ENCODE measurements around the gene WAC. TPM values are rescaled to one million over a fixed set of nuclear protein-coding genes. Genes with fewer than 3 reads are reported as not detected.

Gene WAC
- total and polyA plus RNA-seq, 2 experiments from 2014 or later, result 59.4 to 116 TPM

GRCh38 chr10:28505359-28505959 is 27.5 kb upstream of the WAC start (continued):
- no peak for TF ChIP-seq NANOG (IDR thresholded peaks at IDR 0.05; ENCODE audit: borderline replicate concordance)
- TF ChIP-seq, protein P1, sequence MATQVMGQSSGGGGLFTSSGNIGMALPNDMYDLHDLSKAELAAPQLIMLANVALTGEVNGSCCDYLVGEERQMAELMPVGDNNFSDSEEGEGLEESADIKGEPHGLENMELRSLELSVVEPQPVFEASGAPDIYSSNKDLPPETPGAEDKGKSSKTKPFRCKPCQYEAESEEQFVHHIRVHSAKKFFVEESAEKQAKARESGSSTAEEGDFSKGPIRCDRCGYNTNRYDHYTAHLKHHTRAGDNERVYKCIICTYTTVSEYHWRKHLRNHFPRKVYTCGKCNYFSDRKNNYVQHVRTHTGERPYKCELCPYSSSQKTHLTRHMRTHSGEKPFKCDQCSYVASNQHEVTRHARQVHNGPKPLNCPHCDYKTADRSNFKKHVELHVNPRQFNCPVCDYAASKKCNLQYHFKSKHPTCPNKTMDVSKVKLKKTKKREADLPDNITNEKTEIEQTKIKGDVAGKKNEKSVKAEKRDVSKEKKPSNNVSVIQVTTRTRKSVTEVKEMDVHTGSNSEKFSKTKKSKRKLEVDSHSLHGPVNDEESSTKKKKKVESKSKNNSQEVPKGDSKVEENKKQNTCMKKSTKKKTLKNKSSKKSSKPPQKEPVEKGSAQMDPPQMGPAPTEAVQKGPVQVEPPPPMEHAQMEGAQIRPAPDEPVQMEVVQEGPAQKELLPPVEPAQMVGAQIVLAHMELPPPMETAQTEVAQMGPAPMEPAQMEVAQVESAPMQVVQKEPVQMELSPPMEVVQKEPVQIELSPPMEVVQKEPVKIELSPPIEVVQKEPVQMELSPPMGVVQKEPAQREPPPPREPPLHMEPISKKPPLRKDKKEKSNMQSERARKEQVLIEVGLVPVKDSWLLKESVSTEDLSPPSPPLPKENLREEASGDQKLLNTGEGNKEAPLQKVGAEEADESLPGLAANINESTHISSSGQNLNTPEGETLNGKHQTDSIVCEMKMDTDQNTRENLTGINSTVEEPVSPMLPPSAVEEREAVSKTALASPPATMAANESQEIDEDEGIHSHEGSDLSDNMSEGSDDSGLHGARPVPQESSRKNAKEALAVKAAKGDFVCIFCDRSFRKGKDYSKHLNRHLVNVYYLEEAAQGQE (IDR thresholded peaks at IDR 0.05; ENCODE audit: unreplicated experiment), result no peak
- no peak for TF ChIP-seq STAT1 (IDR thresholded peaks at IDR 0.05; ENCODE audit: unreplicated experiment)
- TF ChIP-seq, protein P2, sequence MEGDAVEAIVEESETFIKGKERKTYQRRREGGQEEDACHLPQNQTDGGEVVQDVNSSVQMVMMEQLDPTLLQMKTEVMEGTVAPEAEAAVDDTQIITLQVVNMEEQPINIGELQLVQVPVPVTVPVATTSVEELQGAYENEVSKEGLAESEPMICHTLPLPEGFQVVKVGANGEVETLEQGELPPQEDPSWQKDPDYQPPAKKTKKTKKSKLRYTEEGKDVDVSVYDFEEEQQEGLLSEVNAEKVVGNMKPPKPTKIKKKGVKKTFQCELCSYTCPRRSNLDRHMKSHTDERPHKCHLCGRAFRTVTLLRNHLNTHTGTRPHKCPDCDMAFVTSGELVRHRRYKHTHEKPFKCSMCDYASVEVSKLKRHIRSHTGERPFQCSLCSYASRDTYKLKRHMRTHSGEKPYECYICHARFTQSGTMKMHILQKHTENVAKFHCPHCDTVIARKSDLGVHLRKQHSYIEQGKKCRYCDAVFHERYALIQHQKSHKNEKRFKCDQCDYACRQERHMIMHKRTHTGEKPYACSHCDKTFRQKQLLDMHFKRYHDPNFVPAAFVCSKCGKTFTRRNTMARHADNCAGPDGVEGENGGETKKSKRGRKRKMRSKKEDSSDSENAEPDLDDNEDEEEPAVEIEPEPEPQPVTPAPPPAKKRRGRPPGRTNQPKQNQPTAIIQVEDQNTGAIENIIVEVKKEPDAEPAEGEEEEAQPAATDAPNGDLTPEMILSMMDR (conservative IDR thresholded peaks at IDR 0.05; ENCODE audit: low read depth in 2 of 2), result no peak
- TF ChIP-seq ZNF331 (CRISPR knock-in tag; IDR thresholded peaks at IDR 0.05; ENCODE audit: low read depth), result no peak

DNA sequence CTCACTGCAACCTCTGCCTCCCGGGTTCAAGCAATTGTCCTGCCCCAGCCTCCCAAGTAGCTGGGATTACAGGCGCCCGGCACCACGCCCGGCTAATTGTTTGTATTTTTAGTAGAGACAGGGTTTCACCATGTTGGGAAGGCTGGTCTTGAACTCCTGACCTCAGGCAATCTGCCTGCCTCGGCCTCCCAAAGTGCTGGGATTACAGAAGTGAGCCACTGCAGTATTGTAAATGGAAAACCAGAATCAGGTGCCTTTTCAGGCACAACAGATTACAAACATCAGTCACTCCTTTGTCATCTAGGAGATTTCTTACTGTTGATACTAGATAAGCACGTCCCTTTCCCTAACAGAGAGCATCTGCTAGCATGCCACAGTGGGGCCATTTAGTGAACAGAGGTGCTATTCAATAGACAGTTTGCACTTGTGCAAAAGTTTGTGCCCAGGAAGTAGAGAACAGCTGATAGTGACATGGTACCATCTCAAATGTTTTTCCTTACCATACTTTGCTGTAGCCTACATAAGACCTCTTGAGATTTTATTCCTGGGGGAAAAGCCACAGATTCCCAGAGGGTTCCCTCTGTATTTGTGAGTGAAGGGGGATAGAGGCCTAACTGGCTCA is 24.5 kb upstream of the WAC start:
- H3K9me2 ChIP-seq (ENCODE audit: insufficient read depth), result no peaks in the 10 kb centered on the region
- DNase-seq (ENCODE audit: low spot score) (no peak), ATAC-seq (no peak)
- no peak overlapping the region for H3K4me3 Mint-ChIP-seq
- no peak overlapping the region for H3K4me2 ChIP-seq
- H3K27me3 ChIP-seq (ENCODE audit: insufficient read depth), result no peaks in the 10 kb centered on the region
- no peaks in the 10 kb centered on the region for H3K9me3 Mint-ChIP-seq
- no peaks in the 10 kb centered on the region for H3K79me2 ChIP-seq (replicated peaks; ENCODE audit: insufficient read depth)
- H3K27me3 Mint-ChIP-seq (ENCODE audit: insufficient read depth, low read depth, poor library complexity), result peaks cover 3% of the 10 kb centered on the region
- no peaks in the 10 kb centered on the region for H3K36me3 ChIP-seq (ENCODE audit: insufficient read depth)
- no peak overlapping the region for H2AFZ ChIP-seq
- H3K4me1 ChIP-seq (ENCODE audit: insufficient read depth), result no peaks in the 10 kb centered on the region
- H3K4me1 Mint-ChIP-seq, result no peaks in the 10 kb centered on the region
- no peak for TF ChIP-seq EZH2phosphoT487 (IDR thresholded peaks at IDR 0.05; ENCODE audit: unreplicated experiment)
- no peak overlapping the region for H3K4me3 ChIP-seq
- H3K27ac ChIP-seq (ENCODE audit: low read depth), result no peak overlapping the region
- H3F3A ChIP-seq (replicated peaks; ENCODE audit: low read depth), result no peaks in the 10 kb centered on the region
- H3K27ac Mint-ChIP-seq, result no peak overlapping the region
- H3K36me3 Mint-ChIP-seq (ENCODE audit: low read depth), result no peaks in the 10 kb centered on the region
- H4K20me1 ChIP-seq (replicated peaks; ENCODE audit: insufficient read depth), result no peaks in the 10 kb centered on the region

DNA sequence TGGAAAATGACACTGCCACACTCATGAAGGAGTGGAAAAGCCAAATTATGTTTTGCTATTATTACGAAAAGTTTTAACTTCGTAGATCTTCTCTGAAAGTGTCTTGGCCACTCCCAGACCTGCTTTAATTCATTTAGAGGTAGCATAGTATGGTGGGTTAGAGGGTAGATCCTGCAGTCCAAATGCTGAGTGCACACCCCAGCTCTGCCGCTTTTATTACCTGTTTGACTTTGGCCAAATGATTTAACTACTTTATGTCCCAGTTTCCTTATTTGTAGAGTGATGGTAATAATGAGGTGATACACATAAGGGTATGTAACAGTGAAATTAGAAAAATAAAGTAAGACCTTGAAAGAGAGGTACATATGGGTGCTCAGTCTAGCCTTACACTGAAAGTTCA is 23.6 kb upstream of the WAC start:
- Histone ChIP-seq H3K4me1 (ENCODE audit: insufficient read depth) (peaks cover under 1% of the 10 kb centered on the region; the same call in 1 of the 2 replicates), H3K4me2 (no peak overlapping the region)
- TF ChIP-seq, protein P3, sequence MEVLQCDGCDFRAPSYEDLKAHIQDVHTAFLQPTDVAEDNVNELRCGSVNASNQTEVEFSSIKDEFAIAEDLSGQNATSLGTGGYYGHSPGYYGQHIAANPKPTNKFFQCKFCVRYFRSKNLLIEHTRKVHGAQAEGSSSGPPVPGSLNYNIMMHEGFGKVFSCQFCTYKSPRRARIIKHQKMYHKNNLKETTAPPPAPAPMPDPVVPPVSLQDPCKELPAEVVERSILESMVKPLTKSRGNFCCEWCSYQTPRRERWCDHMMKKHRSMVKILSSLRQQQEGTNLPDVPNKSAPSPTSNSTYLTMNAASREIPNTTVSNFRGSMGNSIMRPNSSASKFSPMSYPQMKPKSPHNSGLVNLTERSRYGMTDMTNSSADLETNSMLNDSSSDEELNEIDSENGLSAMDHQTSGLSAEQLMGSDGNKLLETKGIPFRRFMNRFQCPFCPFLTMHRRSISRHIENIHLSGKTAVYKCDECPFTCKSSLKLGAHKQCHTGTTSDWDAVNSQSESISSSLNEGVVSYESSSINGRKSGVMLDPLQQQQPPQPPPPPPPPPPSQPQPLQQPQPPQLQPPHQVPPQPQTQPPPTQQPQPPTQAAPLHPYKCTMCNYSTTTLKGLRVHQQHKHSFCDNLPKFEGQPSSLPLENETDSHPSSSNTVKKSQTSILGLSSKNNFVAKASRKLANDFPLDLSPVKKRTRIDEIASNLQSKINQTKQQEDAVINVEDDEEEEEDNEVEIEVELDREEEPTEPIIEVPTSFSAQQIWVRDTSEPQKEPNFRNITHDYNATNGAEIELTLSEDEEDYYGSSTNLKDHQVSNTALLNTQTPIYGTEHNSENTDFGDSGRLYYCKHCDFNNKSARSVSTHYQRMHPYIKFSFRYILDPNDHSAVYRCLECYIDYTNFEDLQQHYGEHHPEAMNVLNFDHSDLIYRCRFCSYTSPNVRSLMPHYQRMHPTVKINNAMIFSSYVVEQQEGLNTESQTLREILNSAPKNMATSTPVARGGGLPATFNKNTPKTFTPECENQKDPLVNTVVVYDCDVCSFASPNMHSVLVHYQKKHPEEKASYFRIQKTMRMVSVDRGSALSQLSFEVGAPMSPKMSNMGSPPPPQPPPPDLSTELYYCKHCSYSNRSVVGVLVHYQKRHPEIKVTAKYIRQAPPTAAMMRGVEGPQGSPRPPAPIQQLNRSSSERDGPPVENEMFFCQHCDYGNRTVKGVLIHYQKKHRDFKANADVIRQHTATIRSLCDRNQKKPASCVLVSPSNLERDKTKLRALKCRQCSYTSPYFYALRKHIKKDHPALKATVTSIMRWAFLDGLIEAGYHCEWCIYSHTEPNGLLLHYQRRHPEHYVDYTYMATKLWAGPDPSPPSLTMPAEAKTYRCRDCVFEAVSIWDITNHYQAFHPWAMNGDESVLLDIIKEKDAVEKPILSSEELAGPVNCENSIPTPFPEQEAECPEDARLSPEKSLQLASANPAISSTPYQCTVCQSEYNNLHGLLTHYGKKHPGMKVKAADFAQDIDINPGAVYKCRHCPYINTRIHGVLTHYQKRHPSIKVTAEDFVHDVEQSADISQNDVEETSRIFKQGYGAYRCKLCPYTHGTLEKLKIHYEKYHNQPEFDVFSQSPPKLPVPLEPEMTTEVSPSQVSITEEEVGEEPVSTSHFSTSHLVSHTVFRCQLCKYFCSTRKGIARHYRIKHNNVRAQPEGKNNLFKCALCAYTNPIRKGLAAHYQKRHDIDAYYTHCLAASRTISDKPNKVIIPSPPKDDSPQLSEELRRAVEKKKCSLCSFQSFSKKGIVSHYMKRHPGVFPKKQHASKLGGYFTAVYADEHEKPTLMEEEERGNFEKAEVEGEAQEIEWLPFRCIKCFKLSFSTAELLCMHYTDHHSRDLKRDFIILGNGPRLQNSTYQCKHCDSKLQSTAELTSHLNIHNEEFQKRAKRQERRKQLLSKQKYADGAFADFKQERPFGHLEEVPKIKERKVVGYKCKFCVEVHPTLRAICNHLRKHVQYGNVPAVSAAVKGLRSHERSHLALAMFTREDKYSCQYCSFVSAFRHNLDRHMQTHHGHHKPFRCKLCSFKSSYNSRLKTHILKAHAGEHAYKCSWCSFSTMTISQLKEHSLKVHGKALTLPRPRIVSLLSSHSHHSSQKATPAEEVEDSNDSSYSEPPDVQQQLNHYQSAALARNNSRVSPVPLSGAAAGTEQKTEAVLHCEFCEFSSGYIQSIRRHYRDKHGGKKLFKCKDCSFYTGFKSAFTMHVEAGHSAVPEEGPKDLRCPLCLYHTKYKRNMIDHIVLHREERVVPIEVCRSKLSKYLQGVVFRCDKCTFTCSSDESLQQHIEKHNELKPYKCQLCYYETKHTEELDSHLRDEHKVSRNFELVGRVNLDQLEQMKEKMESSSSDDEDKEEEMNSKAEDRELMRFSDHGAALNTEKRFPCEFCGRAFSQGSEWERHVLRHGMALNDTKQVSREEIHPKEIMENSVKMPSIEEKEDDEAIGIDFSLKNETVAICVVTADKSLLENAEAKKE (CRISPR knock-in tag; IDR thresholded peaks at IDR 0.05), result no peak

More for the DNA sequence above, 23.6 kb upstream of the WAC start:
- no peak overlapping the region for H3K27ac ChIP-seq (ENCODE audit: low read depth)
- no peak for DNase-seq (ENCODE audit: low spot score)
- H3F3A ChIP-seq (replicated peaks; ENCODE audit: low read depth), result no peaks in the 10 kb centered on the region
- no peak overlapping the region for H3K4me3 Mint-ChIP-seq
- no peak overlapping the region for H3K4me3 ChIP-seq
- ATAC-seq, result no peak
- H3K36me3 ChIP-seq (ENCODE audit: insufficient read depth), result no peaks in the 10 kb centered on the region
- peaks cover 3% of the 10 kb centered on the region for H3K27me3 Mint-ChIP-seq (ENCODE audit: insufficient read depth, low read depth, poor library complexity)
- H4K20me1 ChIP-seq (replicated peaks; ENCODE audit: insufficient read depth), result no peaks in the 10 kb centered on the region
- no peaks in the 10 kb centered on the region for H3K9me3 Mint-ChIP-seq
- H3K9me2 ChIP-seq (ENCODE audit: insufficient read depth), result no peaks in the 10 kb centered on the region
- no peaks in the 10 kb centered on the region for H3K4me1 Mint-ChIP-seq
- no peaks in the 10 kb centered on the region for H3K27me3 ChIP-seq (ENCODE audit: insufficient read depth)
- no peaks in the 10 kb centered on the region for H3K79me2 ChIP-seq (replicated peaks; ENCODE audit: insufficient read depth)
- H3K27ac Mint-ChIP-seq, result no peak overlapping the region
- no peak overlapping the region for H2AFZ ChIP-seq
- no peaks in the 10 kb centered on the region for H3K36me3 Mint-ChIP-seq (ENCODE audit: low read depth)
